ENCODE results near the gene SNAPC3. TPM values are rescaled to one million over a fixed set of nuclear protein-coding genes. Genes with fewer than 3 reads are reported as not detected.
A peak's percentile ranks its signal among the peaks of the same experiment; 100 is the strongest.

The SNAPC3 gene
- polyA plus RNA-seq, 4 donors, result 43.4 to 50.9 (median 47.7) TPM

DNA sequence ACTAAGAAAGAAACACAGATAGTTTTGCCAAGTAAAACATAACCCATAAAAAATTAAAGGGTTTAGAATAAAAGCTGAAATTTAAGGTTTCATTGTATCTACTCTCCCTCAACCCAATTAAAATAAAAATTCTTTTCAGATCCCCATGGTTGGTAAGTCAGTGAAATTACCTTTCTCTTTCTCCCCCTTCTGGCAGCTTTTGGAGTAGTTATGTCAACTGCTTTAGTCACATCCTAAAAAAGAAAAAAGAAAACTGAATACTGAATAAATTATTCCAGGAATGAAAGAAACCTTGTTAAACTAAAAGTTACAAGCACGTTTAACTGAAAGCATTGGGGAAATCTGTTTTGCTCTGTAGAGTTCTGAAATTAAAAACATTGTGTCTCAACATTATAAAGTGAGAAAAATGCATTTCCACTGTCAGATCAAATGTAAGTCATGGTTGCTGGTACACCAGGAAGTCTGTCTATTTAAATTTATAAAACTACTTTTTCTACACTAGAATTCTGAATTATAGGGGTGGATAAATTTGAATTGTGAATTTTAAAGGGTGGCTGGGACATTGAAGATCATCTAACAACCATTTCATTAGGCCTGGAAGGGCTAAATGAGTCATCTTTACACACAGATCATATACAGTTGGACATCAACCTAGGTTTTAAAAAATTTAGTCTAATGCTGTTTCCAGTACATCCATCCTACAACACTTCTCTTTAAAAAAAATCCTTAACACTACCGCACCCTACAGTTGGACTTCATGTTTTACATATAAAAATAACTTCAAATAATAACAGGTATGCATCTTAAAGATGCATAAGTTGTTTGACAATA, 63.4 kb downstream of the SNAPC3 start:
- no peak for DNase-seq (ENCODE audit: low read depth in 4 of 4, low spot score in 3 of 4)

DNA sequence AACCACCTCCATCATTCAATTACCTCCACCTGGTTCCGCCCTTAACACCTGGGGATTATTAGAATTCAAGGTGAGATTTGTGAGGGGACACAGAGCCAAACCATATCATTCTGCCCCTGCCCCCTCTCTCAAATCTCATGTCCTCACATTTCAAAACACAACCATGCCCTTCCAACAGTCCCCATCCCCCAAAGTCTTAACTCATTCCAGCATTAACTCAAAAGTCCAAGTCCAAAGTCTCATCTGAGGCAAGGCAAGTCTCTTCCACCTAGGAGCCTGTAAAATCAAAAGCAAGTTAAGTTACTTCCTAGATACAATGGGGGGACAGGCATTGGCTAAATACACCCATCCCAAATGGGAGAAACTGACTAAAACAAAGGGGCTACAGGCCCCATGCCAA, 69.3 kb downstream of the SNAPC3 start:
- DNase-seq (ENCODE audit: low read depth in 4 of 4, low spot score in 3 of 4), result no peak

DNA sequence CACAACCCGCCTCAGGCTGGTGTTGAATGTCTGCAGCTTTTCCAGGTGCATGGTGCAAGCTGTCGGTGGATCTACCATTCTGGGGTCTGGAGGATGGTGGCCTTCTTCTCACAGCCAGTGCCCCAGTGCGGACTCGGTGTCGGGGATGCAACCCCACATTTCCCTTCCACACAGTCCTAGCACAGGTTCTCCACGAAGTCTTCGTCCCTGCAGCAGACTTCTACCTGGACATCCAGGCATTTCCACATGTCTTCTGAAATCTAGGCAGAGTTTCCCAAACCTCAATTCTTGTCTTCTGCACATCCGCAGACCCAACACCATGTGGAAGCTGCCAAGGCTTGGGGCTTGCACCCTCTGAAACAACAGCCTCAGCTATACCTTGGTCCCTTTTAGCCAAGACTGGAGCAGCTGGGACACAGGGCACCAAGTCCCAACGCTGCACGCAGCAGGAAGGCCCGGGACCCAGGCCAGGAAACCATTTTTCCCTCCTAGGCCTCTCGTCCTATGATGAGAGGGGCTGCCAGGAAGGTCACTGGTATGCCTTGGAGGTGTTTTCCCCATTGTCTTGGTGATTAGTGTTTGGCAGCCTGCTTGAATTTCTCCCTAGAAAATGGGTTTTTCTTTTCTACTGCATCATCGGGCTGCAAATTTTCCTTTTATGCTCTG, 69.9 kb downstream of the SNAPC3 start:
- DNase-seq (ENCODE audit: low read depth in 4 of 4, low spot score in 3 of 4), result no peak

DNA sequence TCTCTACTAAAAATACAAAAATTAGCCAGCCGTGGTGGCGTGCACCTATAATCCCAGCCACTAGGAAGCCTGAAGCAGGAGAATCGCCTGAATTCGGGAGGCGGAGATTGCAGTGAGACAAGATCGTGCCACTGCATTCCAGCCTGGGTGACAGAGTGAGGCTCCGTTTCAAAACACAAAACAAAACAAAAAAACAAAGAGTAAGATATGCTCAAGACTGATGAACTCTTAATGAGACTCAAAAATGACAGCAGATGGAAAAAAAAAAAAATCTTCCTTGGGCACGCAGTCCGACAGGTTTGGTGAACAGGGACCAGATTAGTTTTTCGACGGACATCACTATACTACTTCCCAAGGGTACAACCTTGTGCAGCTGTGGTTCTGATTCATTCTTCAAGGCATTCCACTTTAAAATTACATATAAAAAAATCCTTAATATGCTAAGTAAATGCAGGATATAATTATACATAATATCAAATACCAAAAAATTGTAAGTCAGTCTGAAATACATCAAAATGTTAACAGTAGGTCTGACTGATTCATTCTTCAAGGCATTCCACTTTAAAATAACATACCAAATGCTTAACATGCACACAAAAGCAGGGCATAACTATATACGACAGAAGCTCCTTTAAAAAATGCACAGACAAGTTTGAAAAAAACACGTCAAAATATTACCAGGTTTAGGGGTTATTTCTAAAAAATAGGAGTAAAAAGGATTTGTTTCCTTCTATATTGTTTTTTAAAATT, 75.7 kb downstream of the SNAPC3 start:
- no peak for DNase-seq (ENCODE audit: low read depth in 4 of 4, low spot score in 3 of 4)

DNA sequence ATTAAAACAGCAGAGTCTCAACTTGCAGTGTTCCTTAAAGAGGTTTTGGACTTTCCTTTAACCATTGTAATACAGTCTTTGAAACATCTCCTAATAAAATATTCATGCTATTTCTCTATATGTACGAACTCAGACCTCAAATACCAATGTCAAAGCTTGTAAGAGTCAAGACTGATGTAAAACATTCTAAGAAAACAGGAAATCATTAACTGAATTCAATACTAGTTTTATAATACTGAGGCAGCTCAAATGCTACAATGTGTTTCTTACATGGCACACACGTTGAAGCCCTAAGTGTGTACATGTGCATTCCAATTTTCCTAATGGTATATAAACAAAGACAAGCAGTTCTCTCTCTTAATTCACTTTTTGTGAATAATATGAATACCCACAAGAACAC, 76.5 kb downstream of the SNAPC3 start:
- no peak for DNase-seq (ENCODE audit: low read depth in 4 of 4, low spot score in 3 of 4)

DNA sequence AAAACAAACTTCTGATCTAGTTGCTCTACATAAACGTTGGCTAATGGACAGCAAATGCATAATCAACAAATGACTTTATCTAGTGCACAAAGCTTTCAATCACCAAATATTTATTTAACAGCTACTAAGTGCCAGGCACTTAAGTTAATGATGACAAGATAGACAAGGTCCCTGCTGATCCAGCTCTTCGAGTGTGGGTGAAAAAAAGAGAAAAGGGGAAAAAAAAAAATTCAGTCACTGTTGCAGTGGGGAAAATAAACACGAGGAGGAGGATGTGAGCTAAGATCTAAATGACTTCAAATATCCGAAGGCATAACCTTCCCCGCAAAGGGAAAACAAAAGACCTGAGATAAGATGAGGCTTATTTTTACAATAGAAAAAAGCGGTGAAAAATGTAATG, 78.5 kb downstream of the SNAPC3 start:
- no peak for DNase-seq (ENCODE audit: low read depth in 4 of 4, low spot score in 3 of 4)

DNA sequence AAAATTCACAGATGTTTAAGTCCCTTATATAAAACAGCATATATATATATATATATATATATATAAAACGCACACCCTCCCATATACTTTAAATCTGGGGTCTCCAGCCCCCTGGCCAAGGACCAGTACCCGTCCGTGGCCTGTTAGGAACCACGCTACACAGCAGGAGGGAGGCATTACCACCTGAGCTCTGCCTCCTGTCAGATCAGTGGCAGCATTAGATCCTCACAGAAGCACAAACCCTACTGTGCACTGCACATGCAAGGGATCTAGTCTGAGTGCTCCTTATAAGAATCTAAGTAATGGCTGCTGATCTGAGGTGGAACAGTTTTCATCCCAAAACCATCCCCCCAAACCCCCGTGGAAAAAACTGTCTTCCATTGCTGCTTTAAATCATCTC, 79.1 kb downstream of the SNAPC3 start:
- DNase-seq (ENCODE audit: low read depth in 4 of 4, low spot score in 3 of 4), result no peak

DNA sequence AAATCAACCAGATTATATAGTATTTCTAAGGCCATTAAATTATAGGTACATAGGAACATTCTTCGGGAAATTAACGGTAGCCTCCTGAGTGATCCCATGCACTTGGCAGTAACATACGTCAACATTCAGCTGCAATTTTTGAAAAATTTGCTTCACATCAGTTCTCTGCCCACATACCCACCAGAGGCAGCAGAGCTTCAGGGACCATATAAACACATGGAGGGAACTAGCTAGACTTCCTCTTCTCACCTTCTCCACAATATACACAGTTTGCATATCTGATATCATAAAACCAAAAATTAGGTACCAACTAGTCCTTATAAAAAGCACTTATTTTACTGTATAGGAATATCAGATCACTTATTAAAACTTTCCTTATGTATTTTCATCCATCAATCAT, 83.2 kb downstream of the SNAPC3 start:
- DNase-seq (ENCODE audit: low read depth in 4 of 4, low spot score in 3 of 4), result no peak

DNA sequence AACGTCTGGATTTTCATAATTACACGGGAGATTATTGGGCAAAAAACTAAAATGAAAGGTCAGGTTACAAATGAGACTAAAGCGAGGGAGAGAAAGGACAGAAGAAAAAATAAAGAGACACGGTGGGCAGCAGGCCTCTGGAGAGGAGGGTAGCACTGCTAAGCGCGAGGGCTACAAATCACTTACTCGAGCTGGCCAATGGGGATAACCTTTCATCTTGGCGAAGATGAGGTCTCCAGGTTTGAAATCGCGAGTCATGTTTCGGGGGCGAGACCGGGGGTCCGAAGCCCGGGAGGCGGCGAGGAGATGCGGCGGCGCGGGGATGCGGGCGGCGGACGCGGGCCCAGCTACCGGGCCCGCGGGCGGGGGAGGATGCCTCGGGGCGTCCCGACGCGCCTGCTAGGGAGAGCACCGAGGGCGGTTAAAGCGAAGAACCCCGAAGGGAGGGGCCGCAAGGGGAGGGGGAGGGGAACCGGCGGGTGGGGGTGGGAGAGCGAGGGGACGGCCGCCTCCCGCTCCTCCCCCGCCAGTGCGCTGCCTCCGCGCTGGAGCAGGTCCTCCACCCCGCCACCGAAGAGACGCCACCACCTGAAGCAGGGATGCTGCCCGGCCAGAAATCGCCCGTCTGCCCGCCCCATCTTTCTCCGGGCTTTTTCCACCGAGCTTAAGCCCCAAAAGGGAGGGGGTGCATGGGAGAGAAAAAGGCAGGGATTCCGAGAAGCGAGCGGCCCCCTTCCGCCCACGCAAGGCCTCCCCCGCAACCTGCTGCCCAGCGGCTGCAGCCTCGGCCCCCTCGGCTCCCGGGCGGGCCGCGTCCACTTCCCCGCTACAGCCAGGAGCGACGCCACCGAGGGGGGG, 87.5 kb downstream of the SNAPC3 start:
- peak in 3 of 4 donors; percentile 22 to 32 (median 25) for DNase-seq (ENCODE audit: low read depth in 4 of 4, low spot score in 3 of 4)

DNA sequence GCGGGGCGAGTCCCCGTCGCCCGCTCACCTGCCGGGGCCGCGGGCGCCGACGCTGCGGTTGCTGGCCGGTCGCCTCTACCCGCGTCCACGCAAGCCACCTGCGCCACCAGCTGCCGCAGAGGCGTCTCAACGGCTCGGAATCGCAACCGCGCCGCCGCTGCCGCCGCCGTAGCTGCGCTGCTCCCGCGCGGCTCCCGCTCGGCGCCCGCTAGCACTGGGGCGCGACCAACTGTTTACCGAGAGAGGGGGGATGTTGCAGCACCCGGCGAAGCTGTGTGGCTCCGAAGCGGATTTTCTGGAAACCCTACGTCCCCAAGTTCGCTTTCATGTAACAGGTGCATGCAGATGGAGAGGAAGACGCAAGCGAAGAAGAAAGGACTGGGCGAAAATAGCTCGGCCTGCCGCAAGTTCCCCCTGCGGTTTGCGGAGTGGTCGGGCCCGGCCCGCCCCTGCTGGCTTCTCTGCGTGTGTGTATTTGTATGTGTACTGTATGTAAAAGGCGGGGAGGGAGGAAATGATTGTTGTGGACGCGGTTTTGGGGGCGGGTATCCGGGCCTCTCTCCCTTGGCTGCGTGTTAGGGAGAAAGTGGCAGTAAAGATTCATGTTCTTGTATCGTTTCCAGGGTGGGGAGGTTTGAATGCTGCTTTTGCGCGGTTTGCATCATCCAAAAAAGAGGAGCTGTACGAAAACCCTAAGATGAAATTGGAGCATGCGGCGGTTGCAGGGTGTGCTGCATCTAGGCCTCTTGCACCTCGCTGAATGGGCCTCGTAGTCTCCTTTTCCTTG, 88.3 kb downstream of the SNAPC3 start, which contains the start of gene PSIP1:
Gene PSIP1 (minus strand): TSS at position 182 of the 787 bp plus-strand sequence. CDS start 782 bp downstream, outside the sequence.
- peak; percentile 68 to 84 (median 77) for DNase-seq (ENCODE audit: low read depth in 4 of 4, low spot score in 3 of 4)

Other genes starting within 250 kb of the SNAPC3 start
- gene TTC39B, start 115.7 kb upstream of the SNAPC3 start, polyA plus RNA-seq (ENCODE audit: insufficient read length in 4 of 4), result 1 to 10 TPM; 6.7 to 9.3 (median 7.4) TPM
- 100 to 1,000 TPM; 176 to 236 (median 216) TPM for gene PSIP1, start 88.1 kb downstream of the SNAPC3 start, polyA plus RNA-seq (ENCODE audit: insufficient read length in 4 of 4)
- 1 to 10 TPM; 4.4 to 6.2 (median 5.0) TPM for gene CCDC171, start 130.2 kb downstream of the SNAPC3 start, polyA plus RNA-seq (ENCODE audit: insufficient read length in 4 of 4)

Measured in right renal pelvis (tissue), 4 donors.